HG03432 (cell line): ENCODE measurements around the gene PCSK6.
"Not testable (repeated sequence)": the region's sequence is repeated elsewhere in the genome, so short reads cannot be mapped to it uniquely, and the experiment has no call there.

Experiments
- ATAC-seq: cut with Tn5 transposase; IDR thresholded peaks from one replicate; pipeline ENCODE4 v1.9.1; 2021; ENCODE audit warnings: mild to moderate bottlenecking, moderate library complexity; ENCODE audit not compliant: unreplicated experiment

The PCSK6 gene

DNA sequence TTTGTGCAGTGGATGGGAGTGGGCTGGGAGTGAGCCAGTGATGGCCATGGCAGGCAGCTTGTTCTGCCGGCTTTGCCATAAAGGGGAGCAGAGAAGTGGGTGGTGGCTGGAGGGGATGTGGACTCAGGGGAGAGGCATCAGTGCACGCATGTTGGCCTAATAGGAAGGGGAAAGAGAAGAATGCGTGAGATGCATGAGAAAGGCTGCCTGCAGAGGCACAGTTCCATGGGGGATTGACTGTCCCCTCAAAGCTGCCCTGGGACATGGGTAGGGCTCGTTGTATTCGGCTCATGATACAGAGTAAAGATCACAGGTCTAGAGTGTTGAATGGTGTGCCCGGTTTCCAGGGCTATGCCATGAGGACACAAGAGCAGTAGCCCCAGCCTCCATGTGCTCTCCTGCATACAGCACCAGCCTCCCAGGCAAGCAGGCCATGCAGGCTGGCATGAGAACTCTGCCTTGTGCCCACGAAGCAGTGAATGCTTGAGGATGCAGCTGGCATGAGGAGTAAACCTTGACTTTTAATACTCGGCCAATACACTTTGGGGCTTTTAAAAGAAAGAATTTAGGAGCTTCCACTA is 126.4 kb downstream of the PCSK6 start:
- ATAC-seq = no peak

DNA sequence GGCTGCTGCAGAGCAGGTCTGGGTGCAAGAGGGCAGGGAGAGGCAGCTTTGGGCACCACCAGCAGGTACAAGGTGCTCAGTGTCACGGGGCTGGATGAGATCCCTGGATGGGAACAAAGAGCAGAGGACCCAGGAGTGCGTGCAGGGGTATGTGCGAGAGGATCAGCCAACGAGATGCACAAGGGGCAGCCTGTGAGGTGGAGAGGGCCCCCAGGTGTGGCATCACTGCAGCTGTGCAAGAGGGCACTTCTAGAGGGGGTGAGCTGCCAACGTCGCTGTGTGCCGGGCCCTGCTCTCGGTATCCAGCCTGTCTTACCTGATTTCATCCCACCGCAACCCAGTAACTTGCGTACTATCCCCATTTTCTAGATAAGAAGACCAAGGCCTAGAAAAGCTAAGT is 127.1 kb downstream of the PCSK6 start:
- no peak for ATAC-seq

DNA sequence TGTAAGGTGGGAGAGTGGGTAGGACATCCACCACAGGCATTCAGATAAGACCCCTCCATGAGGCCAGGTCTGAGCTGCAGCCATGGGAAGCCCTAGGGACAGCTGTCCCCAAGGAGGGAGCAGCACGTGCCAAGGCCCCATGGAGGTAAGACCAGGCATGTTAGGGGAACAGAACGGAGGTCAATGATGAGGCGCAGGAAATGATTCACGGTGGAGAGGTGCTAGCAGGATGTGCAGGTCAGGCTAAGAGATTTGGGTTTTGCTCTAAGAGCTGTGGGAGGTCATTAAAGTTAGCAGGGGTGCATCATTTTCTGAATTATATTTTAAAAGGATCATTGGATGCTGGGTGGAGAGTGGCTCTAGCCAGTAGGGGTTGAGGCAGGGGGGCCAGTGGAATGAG is 128.1 kb downstream of the PCSK6 start:
- ATAC-seq = no peak

DNA sequence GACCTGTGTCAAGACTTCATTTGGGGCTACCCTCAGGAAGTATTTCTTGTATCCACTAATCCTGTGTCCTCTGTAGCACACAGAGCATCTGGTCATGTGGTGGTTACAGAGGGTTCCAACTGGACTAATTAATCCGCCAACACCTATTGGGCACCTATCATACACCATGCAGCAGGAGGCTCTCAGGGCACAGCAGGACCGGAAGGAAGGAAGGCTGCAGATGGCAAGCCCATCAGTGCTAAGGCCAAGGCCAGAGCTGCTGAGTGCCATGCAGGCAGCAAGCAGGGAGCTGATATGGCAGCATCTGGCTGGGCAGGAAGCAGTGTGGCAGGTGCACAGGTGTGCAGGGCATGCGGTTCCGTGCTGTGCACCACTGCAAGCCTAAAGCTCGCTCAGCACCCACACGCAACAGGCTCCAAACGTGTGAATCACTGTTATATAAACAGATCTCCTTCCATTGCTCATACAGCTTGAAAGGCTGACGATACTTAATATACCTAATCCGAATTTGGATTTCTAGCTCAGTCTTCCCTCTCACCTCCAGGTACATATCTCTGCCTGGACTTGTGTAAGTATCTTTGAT is 130.1 kb downstream of the PCSK6 start:
- no peak for ATAC-seq

DNA sequence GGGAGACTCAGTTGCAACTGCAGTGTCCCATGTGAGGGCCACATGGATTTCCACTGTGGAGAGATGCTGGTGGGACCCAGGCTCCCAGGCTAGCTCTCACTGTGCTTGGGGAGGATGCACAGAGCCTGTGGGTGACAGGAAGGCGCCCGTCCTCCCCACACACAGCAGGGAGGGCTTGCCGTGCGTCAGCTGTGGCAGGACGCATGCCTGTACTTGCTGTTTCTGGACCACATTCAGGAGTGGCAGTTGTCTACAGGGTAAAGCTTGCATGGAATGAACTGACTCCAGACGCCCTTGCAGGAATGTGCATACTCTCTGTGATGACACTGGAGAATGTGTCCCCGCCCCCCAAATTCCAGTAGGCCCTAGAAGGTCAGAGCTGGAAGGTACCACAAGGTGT is 130.6 kb downstream of the PCSK6 start:
- ATAC-seq = no peak

DNA sequence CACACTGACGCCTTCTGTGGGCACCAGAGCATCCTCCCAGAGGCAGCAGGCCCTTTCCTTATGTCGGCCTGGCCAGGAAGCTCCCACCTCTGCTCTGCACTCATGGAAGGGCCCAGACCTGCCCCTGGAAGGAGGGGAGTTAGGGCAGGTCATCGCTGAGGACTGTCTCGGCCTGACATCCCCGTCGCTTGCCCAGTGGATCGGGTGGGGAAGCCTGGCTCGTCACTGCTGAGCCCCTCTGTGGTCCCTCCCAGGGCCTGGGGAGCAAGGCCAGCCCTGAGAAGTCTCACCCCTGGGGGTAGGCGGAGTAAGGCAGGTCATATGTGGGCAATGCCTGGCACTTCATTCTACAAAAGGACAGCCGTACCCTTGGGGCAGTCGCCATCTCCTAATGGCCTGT is 131.6 kb downstream of the PCSK6 start:
- ATAC-seq = no peak

DNA sequence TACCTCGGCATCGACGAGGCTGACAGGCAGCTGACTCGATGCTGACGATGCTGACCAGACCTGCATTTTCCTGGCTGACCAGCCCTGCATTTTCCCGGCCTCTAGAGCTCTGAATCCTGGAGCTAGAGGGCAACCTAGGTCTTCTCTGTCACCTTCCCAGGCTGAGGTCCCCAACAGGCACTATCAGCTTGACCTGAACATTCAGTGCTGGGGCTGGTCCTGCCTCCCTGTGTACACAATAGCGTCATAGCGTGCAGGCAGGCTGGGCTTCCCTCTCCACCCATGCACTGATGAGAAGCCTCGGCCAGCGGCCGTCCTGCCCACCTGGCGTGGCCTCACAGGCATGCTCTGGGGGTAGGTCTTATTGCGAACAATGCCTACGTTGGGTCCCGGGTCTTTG is 132.2 kb downstream of the PCSK6 start:
- ATAC-seq = no peak

DNA sequence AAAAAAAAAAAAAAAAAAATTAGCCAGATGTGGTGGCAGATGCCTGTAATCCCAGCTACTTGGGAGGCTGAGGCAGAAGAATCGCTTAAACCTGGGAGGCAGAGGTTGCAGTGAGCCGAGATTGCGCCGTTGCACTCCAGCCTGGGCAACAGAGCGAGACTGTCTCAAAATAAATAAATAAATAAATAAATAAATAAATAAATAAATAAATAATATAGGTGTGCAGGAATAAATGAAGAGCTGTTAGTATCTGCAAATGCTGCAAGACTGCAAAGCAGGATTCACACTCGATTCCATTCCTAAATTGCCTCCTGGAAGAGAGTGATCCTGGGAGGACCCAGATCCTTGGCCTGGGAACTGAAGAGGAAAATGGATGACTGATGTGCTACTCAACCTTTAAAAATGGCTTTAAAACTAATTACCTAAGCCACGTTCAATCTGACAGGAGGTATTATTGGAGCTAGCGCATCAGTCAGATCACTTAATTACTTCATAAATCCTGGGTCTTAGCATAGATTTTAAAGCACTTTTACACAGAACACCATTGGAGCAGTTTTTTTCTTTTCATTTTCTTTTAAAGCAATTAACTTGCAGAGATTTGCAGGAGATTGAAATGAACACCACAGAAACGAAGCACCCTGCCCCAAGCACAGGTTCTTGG is 132.9 kb downstream of the PCSK6 start:
- not testable (repeated sequence) for ATAC-seq

DNA sequence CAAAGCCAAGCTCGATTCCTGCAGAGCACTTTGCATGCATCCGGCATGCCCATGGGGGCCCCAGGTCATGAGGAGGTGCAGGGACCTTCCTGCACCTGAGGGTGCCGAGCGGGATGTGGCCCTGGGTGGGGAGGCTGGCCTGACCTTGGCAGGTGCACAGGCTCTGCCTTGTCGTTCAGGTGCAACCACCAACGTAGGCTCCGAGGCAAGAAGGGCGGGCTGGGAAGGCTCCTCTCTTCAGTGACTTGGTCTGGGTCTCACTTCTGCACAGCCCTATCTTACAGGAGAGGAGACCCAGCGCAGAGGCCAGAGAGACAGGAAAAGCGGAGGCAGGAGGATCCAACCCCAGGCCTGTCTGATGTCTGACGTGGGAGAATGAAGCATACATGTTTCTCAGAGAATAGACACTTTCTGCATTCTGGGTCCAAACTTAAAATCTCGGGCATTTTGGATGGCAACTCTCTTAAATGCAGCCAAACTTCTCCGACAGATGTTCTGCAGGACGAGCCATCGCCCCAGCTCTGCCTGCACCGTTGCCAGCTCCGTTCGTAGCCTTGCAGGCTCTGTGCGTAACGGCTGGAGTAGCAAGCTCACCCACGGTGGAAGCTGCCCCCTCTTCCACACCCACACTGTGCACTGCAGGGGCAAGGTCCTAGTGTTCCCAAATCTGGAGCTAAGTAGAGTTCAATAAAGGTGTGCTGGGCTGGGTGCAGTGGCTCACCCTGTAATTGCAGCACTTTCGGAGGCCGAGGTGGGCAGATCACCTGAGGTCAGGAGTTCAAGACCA is 133.6 kb downstream of the PCSK6 start:
- no peak for ATAC-seq

DNA sequence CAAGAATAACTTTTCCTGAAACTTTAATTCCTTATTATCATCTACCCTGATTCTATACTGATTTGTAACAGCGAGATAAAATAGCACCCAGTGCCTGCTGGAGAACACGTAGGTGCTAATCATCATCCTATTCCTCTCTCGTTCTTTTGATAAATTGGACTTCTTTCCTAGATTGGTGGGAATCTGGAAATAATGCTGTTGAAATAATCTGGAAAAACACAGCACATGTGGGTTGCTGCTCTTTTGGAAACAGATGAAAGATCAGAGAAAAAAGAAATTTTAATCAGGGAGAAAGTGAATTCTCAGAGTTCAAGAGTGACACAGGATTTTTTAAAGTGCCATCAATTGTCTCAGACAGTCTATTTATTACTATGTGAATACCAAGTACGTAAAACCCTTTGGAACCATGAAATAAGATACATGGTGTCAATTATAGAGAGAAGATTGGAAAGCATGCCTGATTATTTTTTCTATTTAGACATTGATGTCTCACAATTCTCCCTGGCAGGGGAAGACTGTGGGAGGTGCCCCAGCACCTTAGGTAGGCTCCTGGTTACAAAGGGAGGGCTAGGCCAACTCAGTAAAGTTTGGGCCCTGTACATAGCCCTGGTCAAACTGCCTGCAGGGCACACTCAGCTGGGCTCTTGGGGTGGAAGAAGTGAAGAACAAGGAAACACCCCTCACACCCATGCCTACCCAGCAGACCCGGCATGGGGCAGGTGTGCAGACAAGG is 134.4 kb downstream of the PCSK6 start:
- no peak for ATAC-seq

DNA sequence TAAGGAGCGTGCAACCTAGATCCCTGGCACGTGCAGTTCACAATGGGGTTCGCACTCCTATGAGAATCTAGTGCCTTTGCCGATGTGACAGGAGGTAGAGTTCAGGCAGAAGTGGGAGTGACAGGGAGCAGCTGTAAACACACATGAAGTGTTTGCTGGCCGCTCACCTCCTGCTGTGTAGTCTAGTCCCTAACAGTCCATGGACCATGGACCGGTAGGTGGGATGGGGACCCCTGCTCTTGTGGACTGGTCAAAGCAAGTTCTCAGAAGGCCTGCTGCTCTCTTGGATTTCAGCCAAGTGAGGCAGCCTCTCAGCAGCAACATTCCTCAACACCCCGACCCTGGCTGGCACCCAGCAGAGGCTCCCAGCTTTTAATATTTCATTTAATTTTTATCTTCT is 136.3 kb downstream of the PCSK6 start:
- no peak for ATAC-seq

DNA sequence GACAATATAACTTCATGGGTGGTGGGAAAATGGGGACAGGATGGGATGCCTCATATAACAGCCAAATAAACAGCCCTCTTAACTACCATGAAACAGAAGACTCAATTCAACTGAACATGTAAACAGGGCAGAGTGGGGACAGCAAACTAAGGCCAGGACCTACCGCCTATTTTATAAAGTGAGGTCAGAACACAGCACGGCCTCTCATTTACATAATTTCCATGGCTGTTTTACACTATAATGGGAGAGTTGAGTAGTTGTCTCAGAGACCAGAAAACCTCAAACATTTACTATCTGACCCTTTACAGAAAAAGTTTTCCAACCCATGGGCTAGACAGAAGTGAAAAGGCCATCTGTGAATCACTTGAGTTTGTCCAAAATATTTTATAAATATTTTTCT is 137.8 kb downstream of the PCSK6 start:
- ATAC-seq = no peak

DNA sequence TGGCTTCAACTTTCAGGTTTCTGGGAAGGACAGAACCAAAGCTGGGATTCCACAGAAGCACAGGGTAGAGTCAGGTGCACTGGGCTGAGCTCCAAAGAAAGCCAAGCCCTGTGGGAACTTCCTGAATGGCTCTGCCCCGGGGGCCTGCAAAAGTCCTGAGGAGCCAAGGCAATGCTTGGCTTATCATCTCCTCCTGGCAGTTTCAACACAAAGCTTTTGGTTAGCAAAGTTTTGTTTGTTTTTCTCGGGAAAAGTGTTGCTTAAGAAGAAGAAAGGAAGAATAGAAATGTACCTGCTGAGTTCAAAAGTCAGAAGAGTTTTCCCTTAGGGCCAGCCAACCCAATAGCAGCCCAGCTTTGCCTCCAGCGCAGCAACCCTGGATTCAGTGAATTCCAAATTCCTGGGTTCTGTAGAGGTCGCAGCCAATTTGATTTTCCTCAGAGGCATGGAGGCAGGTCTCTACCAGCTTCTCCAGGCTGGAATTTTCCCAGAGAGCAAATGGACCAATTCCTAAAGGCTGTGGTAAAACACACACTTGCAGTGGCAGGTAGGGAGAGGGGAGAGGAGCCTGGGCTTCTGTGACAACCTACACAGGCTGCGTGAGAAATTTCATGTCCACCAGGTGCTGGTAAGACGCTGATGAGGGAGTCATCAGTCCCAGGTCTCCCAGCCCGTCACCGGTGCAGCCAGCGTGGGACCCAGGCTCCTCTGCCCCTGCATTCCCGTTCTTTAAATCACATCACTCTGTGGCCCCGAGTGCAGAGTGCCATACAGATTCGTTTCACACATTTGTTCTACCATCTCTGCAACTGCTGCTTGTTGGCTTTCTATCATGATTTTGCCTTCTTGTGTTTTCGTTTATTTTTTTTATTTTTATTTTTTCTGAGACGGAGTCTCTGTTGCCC is 140.2 kb downstream of the PCSK6 start:
- no peak for ATAC-seq

DNA sequence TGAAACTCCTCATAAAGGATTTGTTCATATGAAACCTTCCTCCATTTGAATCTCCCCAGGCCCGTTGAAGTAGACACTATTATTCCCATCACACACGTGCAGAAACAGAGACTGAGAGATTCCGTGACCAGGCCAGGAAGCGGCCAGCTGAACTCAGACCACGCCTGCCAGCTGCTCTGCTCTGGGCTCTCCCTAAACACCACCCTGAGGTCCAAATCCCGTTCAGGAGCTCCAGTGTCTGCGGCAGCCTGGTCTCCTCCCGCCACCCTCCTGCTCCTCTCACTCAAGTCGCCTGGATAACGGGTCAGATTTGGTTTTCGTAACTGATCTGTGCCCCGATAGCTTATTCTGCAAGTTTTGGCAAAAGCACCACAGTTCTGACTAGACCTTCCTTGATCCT is 140.9 kb downstream of the PCSK6 start:
- ATAC-seq = no peak

DNA sequence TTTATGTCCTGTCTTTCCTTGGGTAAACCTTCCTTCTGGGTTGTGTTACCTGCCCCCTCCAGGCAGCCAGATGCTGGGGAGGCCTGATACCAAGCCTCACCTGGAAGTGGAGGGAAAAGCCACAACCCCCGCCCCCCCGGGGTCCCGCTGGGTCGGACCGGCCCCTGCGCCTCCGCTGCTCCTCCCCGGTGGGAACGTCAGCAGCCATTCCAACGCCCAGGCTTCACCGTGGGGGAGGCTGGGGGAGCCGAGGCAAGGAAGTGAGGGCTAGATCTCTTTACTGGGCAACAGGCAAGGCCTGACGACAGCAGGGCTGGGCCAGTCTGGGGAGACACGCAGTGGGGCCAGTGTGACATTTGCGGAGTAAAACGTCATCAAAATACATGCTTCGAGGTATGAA is 141.5 kb downstream of the PCSK6 start:
- no peak for ATAC-seq

DNA sequence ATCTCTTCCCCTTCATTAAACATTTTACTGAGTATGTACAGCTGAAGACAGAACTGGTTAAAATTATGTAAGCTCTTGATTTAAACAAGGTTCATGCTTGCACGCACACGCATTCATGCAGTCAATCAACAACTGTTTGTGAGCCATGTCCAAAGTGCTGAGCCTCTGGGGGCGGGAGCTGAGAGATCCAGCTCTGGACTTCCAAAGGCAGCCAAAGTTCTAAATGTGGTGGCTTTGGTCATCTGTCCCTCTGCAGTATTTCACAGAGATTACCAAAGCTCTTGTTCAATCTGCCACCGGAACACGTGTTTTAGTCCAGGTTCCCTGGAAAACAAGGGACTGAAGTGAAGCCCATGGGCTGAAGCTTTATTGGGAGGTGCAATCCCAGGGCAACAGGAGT is 142.1 kb downstream of the PCSK6 start:
- no peak for ATAC-seq

DNA sequence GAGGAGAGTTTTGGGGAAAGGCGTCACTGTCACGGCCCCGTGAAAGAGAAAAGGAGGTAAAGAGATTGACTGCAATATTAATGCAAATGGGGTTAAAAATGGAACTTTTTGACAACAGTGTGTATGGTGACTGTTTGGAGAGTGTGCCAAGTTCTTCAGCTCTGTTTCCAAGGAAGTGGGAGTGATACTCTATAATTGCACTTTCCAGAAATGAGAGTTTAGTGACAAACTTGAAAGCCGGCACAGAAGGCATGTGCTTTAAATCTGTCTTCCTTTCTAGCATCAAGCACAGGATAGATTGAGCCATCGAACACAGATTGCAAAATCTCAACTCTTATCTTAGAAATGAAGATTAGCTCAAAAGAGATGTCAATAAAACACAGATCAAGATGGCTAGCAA is 142.6 kb downstream of the PCSK6 start:
- no peak for ATAC-seq

DNA sequence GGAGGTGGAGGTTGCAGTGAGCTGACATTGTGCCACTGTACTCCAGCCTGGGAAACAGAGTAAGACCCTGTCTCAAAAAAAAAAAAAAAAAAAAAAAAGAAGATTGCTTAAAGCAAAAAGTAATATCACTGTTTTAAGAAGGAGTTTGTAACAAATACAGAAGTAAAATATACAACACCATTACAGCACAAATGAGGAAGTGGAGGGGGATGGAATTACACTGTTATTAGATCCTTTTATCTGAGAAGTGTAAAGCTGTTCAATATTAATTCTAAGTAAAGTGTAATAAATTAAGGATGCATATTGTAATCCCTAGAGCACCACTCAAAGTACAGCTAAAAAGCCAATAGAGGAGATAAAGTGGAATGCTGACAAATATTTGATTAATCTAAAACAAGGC is 147.5 kb downstream of the PCSK6 start:
- ATAC-seq = no peak

DNA sequence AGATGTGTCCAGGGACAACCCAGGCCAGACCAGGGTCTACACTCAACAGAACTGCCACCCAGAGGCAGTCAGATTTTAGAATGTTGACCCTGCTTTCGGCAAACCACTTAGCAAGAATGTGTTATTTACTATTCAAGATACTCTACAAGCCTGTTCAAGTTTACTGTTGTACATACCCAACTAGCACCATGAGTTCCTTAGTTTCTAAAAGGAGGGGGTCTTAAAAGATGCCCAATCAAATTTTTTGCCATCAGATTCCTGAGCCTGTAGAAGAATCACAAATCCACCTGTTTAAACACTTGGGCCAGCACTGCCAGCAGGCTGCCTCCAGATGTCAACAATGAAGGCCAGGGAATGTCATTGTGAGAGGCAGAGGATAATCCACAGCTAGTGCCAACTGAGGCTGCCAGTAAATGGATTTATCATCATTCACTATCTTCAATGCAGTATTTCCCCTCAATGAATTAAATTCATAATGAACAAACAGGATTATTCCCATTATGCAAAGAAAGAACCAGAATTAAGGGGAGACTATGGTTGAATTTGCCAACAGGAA is 150.9 kb downstream of the PCSK6 start:
- no peak for ATAC-seq

DNA sequence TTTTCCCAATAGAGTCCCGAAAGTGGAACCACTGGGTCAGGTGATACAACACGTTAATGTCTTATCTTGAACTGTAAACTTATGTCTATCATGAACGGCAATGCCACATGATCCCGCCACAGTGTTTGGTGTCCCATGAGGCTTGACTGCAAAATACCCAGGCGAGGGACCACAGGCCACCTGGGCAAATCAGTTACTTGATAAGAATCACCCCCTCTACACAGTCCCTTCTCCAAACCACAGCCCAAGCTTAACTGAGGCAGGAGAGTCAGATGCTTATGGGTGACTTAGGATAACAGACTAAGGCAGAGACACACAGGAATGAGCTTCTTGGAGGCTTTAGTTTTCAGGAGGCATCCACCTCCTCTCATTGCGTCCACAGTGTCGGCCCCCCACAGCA is 151.5 kb downstream of the PCSK6 start:
- ATAC-seq = no peak
